ENCODE measurements around the gene DRD2. TPM values are rescaled to one million over a fixed set of nuclear protein-coding genes. Genes with fewer than 3 reads are reported as not detected.

Gene DRD2
- total and polyA plus RNA-seq, 2 of the 13 experiments (the other 11 are each of a cell fraction or from before 2014, with no cell fraction given): not detected

- ChIA-PET POLR2A (no interaction called here), CTCF (ENCODE audit: low intra/inter-chr PET ratio, low total read pairs) (no interaction called here)
- Histone ChIP-seq H3K27me3 (ENCODE audit: control insufficient read depth in 1 of 2, insufficient read depth in 2 of 2, low read length in 2 of 2) (no peaks in the 10 kb centered on the region), H3K9ac (ENCODE audit: insufficient read depth, low read depth, low read length) (no peak overlapping the region), H3K79me2 (ENCODE audit: insufficient read depth, low read length) (no peaks in the 10 kb centered on the region), H3K4me2 (ENCODE audit: low read depth, low read length) (no peak overlapping the region), H2AFZ (ENCODE audit: low read length) (no peak overlapping the region), H3K27ac (ENCODE audit: extremely low read length, insufficient read depth, low read length) (no peak overlapping the region), H3K9me3 (ENCODE audit: low read length) (no peaks in the 10 kb centered on the region), H3K4me3 (replicated peaks in 1 of 3; ENCODE audit: insufficient read depth in 1 of 3, low read depth in 2 of 3, low read length in 3 of 3) (no peak overlapping the region), H3K4me1 (ENCODE audit: insufficient read depth, low read length) (no peaks in the 10 kb centered on the region), H4K20me1 (ENCODE audit: insufficient read depth, low read length) (no peaks in the 10 kb centered on the region), H3K36me3 (replicated peaks in 1 of 2; ENCODE audit: control insufficient read depth in 1 of 2, insufficient read depth in 2 of 2, low read length in 2 of 2) (no peaks in the 10 kb centered on the region)
- no TSS peak for BruUV-seq (replicated peaks)
- no peak; the same call in 2 of the 3 replicates for ATAC-seq
- intact Hi-C loops (cut with micrococcal nuclease; ENCODE audit: unreplicated experiment) (no loop called here), in situ Hi-C loops (cut with HindIII; ENCODE audit: extremely low pct_ligation_motif_present, low pct_unique_long_range_greater_than_20kb) (no loop called here)
- TF ChIP-seq HDAC2 (CRISPR knock-in tag; IDR thresholded peaks at IDR 0.05) (no peak), ZBTB49 (CRISPR knock-in tag; IDR thresholded peaks at IDR 0.05; ENCODE audit: borderline replicate concordance) (no peak), CREBL2 (CRISPR knock-in tag; IDR thresholded peaks at IDR 0.05; ENCODE audit: borderline replicate concordance) (no peak), TCF12 (IDR thresholded peaks at IDR 0.05) (no peak), TCF12 (CRISPR knock-in tag; IDR thresholded peaks at IDR 0.05) (no peak), MEF2D (CRISPR knock-in tag; IDR thresholded peaks at IDR 0.05) (no peak), RBM39 (IDR thresholded peaks at IDR 0.05; ENCODE audit: low read depth, low read length, poor library complexity, severe bottlenecking) (no peak), ARNT2 (CRISPR knock-in tag; IDR thresholded peaks at IDR 0.05; ENCODE audit: low read depth) (no peak)
- DNase-seq (ENCODE audit: low spot score): no peak
- no peak for FAIRE-seq
- WGBS (ENCODE audit: low lambda C conversion rate): 69% methylated on average over 4 of the region's 4 CpGs
Observed at GRCh38 chr11:113372309-113372708, 102.9 kb downstream of the DRD2 start.
